Measurements from ENCODE around the gene OR6C76. TPM values are rescaled to one million over a fixed set of nuclear protein-coding genes. Genes with fewer than 3 reads are reported as not detected.

OR6C76 gene
- total and polyA plus RNA-seq, 4 donors, result not detected

GRCh38 chr12:55446326-55446725 lies 20.3 kb downstream of the OR6C76 start:
- Histone ChIP-seq H3K4me3 (ENCODE audit: low read depth in 1 of 3, low read length in 3 of 3) (no peak overlapping the region), H3K27ac (ENCODE audit: low read depth in 1 of 2, low read length in 2 of 2) (no peak overlapping the region)
- no peak for DNase-seq (ENCODE audit: low spot score)

GRCh38 chr12:55448825-55449224 lies 22.8 kb downstream of the OR6C76 start:
- Histone ChIP-seq H3K9me3 (ENCODE audit: control insufficient read depth in 4 of 4, low read length in 3 of 4) (no peaks in the 10 kb centered on the region), H3K4me3 (ENCODE audit: low read depth in 1 of 3, low read length in 3 of 3) (no peak overlapping the region), H3K27me3 (ENCODE audit: control insufficient read depth in 4 of 4, insufficient read depth in 4 of 4, low read length in 3 of 4) (peaks cover 0 to 3% (median 0%) of the 10 kb centered on the region in 4 donors), H3K9ac (ENCODE audit: low read depth in 1 of 2, low read length in 2 of 2) (no peak overlapping the region), H3K4me1 (ENCODE audit: control insufficient read depth in 4 of 4, insufficient read depth in 4 of 4, low read length in 3 of 4) (no peaks in the 10 kb centered on the region), H3K36me3 (ENCODE audit: control insufficient read depth in 4 of 4, insufficient read depth in 3 of 4, low read depth in 1 of 4, low read length in 3 of 4) (no peaks in the 10 kb centered on the region), H3K27ac (ENCODE audit: low read depth in 1 of 2, low read length in 2 of 2) (no peak overlapping the region)
- DNase-seq (ENCODE audit: low spot score), result no peak
- TF ChIP-seq JUND (IDR thresholded peaks at IDR 0.05) (no peak), EGR1 (IDR thresholded peaks at IDR 0.05; ENCODE audit: low read depth in 2 of 2) (no peak), FOXA1 (IDR thresholded peaks at IDR 0.05) (no peak), SP1 (IDR thresholded peaks at IDR 0.05) (no peak), RAD21 (IDR thresholded peaks at IDR 0.05) (no peak), FOXA2 (IDR thresholded peaks at IDR 0.05) (no peak), NR2F2 (IDR thresholded peaks at IDR 0.05) (no peak), TAF1 (conservative IDR thresholded peaks at IDR 0.05) (no peak), RXRA (IDR thresholded peaks at IDR 0.05) (no peak), HNF4G (IDR thresholded peaks at IDR 0.05) (no peak), ATF3 (IDR thresholded peaks at IDR 0.05) (no peak), ZBTB33 (IDR thresholded peaks at IDR 0.05) (no peak), MAX (IDR thresholded peaks at IDR 0.05) (no peak), HNF4A (conservative IDR thresholded peaks at IDR 0.05) (no peak), YY1 (IDR thresholded peaks at IDR 0.05) (no peak)
- TF ChIP-seq, protein P1, sequence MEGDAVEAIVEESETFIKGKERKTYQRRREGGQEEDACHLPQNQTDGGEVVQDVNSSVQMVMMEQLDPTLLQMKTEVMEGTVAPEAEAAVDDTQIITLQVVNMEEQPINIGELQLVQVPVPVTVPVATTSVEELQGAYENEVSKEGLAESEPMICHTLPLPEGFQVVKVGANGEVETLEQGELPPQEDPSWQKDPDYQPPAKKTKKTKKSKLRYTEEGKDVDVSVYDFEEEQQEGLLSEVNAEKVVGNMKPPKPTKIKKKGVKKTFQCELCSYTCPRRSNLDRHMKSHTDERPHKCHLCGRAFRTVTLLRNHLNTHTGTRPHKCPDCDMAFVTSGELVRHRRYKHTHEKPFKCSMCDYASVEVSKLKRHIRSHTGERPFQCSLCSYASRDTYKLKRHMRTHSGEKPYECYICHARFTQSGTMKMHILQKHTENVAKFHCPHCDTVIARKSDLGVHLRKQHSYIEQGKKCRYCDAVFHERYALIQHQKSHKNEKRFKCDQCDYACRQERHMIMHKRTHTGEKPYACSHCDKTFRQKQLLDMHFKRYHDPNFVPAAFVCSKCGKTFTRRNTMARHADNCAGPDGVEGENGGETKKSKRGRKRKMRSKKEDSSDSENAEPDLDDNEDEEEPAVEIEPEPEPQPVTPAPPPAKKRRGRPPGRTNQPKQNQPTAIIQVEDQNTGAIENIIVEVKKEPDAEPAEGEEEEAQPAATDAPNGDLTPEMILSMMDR (IDR thresholded peaks at IDR 0.05; ENCODE audit: low read depth, low read length, missing input control), result no peak
- TF ChIP-seq, protein P2, sequence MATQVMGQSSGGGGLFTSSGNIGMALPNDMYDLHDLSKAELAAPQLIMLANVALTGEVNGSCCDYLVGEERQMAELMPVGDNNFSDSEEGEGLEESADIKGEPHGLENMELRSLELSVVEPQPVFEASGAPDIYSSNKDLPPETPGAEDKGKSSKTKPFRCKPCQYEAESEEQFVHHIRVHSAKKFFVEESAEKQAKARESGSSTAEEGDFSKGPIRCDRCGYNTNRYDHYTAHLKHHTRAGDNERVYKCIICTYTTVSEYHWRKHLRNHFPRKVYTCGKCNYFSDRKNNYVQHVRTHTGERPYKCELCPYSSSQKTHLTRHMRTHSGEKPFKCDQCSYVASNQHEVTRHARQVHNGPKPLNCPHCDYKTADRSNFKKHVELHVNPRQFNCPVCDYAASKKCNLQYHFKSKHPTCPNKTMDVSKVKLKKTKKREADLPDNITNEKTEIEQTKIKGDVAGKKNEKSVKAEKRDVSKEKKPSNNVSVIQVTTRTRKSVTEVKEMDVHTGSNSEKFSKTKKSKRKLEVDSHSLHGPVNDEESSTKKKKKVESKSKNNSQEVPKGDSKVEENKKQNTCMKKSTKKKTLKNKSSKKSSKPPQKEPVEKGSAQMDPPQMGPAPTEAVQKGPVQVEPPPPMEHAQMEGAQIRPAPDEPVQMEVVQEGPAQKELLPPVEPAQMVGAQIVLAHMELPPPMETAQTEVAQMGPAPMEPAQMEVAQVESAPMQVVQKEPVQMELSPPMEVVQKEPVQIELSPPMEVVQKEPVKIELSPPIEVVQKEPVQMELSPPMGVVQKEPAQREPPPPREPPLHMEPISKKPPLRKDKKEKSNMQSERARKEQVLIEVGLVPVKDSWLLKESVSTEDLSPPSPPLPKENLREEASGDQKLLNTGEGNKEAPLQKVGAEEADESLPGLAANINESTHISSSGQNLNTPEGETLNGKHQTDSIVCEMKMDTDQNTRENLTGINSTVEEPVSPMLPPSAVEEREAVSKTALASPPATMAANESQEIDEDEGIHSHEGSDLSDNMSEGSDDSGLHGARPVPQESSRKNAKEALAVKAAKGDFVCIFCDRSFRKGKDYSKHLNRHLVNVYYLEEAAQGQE (IDR thresholded peaks at IDR 0.05), result no peak

More at GRCh38 chr12:55446326-55446725, 20.3 kb downstream of the OR6C76 start:
- H3K36me3 ChIP-seq (ENCODE audit: control insufficient read depth in 4 of 4, insufficient read depth in 3 of 4, low read depth in 1 of 4, low read length in 3 of 4), result no peaks in the 10 kb centered on the region
- H3K27me3 ChIP-seq (ENCODE audit: control insufficient read depth in 4 of 4, insufficient read depth in 4 of 4, low read length in 3 of 4), result peaks cover 0 to 3% (median 0%) of the 10 kb centered on the region in 4 donors
- H3K4me1 ChIP-seq (ENCODE audit: control insufficient read depth in 4 of 4, insufficient read depth in 4 of 4, low read length in 3 of 4), result no peaks in the 10 kb centered on the region
- H3K9me3 ChIP-seq (ENCODE audit: control insufficient read depth in 4 of 4, low read length in 3 of 4), result no peaks in the 10 kb centered on the region
- TF ChIP-seq, protein P2 (IDR thresholded peaks at IDR 0.05), result no peak
- TF ChIP-seq FOXA1 (IDR thresholded peaks at IDR 0.05) (no peak), RAD21 (IDR thresholded peaks at IDR 0.05) (no peak), NR2F2 (IDR thresholded peaks at IDR 0.05) (no peak), ATF3 (IDR thresholded peaks at IDR 0.05) (no peak), YY1 (IDR thresholded peaks at IDR 0.05) (no peak), SP1 (IDR thresholded peaks at IDR 0.05) (no peak), HNF4A (conservative IDR thresholded peaks at IDR 0.05) (no peak), GABPA (IDR thresholded peaks at IDR 0.05 in 1 of 2, conservative IDR thresholded peaks at IDR 0.05 in 1 of 2) (no peak)
- no peak overlapping the region for H3K9ac ChIP-seq (ENCODE audit: low read depth in 1 of 2, low read length in 2 of 2)
- 73% methylated on average over 5 of the region's 5 CpGs for WGBS

Measured in liver (tissue), 9 donors.